SK-N-SH treated with all-trans-retinoic acid at 6 μM for 48 hours (cell line): ENCODE results near the gene KIN.

Source experiments
- ATAC-seq: fragments of 200-7000 bp; cut with Tn5 transposase; 3 replicates; pipeline ENCODE4 v1.9.1; 2020; ENCODE audit warnings: mild to moderate bottlenecking, moderate library complexity
- ARNTL ChIP-seq: fragments of 450-650 bp; formaldehyde crosslinking; IDR thresholded peaks from 2 replicates; pipeline ENCODE4 v1.5.0; 2020; ENCODE audit warnings: low read depth, mild to moderate bottlenecking, moderate library complexity, borderline replicate concordance
- CREB5 ChIP-seq: fragments of 250-450 bp; sonication (Bioruptor Pico); IDR thresholded peaks from 2 replicates; pipeline ENCODE4 v1.5.1; 2020; ENCODE audit warnings: low read depth, mild to moderate bottlenecking, moderate library complexity
- CSDC2 ChIP-seq: fragments of 250-450 bp; sonication (Bioruptor Pico); IDR thresholded peaks from 2 replicates; pipeline ENCODE4 v1.5.0; 2020; ENCODE audit warnings: mild to moderate bottlenecking, moderate library complexity
- CSRNP3 ChIP-seq: fragments of 250-450 bp; sonication (Bioruptor Pico); IDR thresholded peaks from 2 replicates; pipeline ENCODE4 v1.5.1; 2021; ENCODE audit warnings: mild to moderate bottlenecking, moderate library complexity
- ESRRG ChIP-seq: fragments of 250-450 bp; sonication (Bioruptor Pico); IDR thresholded peaks from 2 replicates; pipeline ENCODE4 v1.6.1; 2021; ENCODE audit warnings: mild to moderate bottlenecking
- GLIS3 ChIP-seq: fragments of 250-450 bp; sonication (Bioruptor Pico); IDR thresholded peaks from 2 replicates; pipeline ENCODE4 v1.5.0; 2020; ENCODE audit warnings: mild to moderate bottlenecking, moderate library complexity
- ISL1 ChIP-seq: fragments of 250-450 bp; sonication (Bioruptor Pico); IDR thresholded peaks from 2 replicates; pipeline ENCODE4 v2.1.2; 2022; ENCODE audit warnings: mild to moderate bottlenecking, moderate library complexity
- PATZ1 ChIP-seq: fragments of 250-450 bp; sonication (Bioruptor Pico); IDR thresholded peaks from 2 replicates; pipeline ENCODE4 v1.8.0; 2020; ENCODE audit warnings: mild to moderate bottlenecking, moderate library complexity, borderline replicate concordance
- POU6F1 ChIP-seq: fragments of 250-450 bp; sonication (Bioruptor Pico); IDR thresholded peaks from 2 replicates; pipeline ENCODE4 v1.8.0; 2021; ENCODE audit warnings: low read depth, mild to moderate bottlenecking, moderate library complexity, borderline replicate concordance
- RARB ChIP-seq: fragments of 250-450 bp; sonication (Bioruptor Pico); IDR thresholded peaks from 2 replicates; pipeline ENCODE4 v1.8.0; 2021; ENCODE audit warnings: mild to moderate bottlenecking, moderate library complexity
- SNAI2 ChIP-seq: fragments of 250-450 bp; sonication (Bioruptor Pico); IDR thresholded peaks from 2 replicates; pipeline ENCODE4 v1.5.0; 2020; ENCODE audit warnings: mild to moderate bottlenecking, moderate library complexity
- TCF4 ChIP-seq: fragments of 250-450 bp; sonication (Bioruptor Pico); IDR thresholded peaks from 2 replicates; pipeline ENCODE4 v1.8.0; 2021; ENCODE audit warnings: mild to moderate bottlenecking, moderate library complexity, borderline replicate concordance
- TOX ChIP-seq: fragments of 250-450 bp; sonication (Bioruptor Pico); IDR thresholded peaks from 2 replicates; pipeline ENCODE4 v1.8.0; 2021; ENCODE audit warnings: mild to moderate bottlenecking, moderate library complexity, borderline replicate concordance
- ZC3H10 ChIP-seq: fragments of 250-450 bp; sonication (Bioruptor Pico); IDR thresholded peaks from 2 replicates; pipeline ENCODE4 v1.5.1; 2021; ENCODE audit warnings: mild to moderate bottlenecking, moderate library complexity
- ZFP30 ChIP-seq: fragments of 450-650 bp; formaldehyde crosslinking; IDR thresholded peaks from 2 replicates; pipeline ENCODE4 v1.5.0; 2022; ENCODE audit warnings: mild to moderate bottlenecking, moderate library complexity
- ZNF565 ChIP-seq: fragments of 450-650 bp; formaldehyde crosslinking; conservative IDR thresholded peaks from 2 replicates; pipeline ENCODE4 v1.5.0; 2020; ENCODE audit warnings: low read depth, mild to moderate bottlenecking, moderate library complexity
- ZNF70 ChIP-seq: fragments of 450-650 bp; formaldehyde crosslinking; IDR thresholded peaks from 2 replicates; pipeline ENCODE4 v1.5.0; 2020; ENCODE audit warnings: mild to moderate bottlenecking, moderate library complexity
- ZNF8 ChIP-seq: fragments of 450-650 bp; formaldehyde crosslinking; IDR thresholded peaks from 2 replicates; pipeline ENCODE4 v1.5.0; 2020; ENCODE audit warnings: mild to moderate bottlenecking, moderate library complexity
- TF ChIP-seq, protein P1 (sequence below): fragments of 250-450 bp; sonication (Bioruptor Pico); IDR thresholded peaks from 2 replicates; pipeline ENCODE4 v1.5.0; 2020; ENCODE audit warnings: mild to moderate bottlenecking, moderate library complexity

Gene KIN

DNA sequence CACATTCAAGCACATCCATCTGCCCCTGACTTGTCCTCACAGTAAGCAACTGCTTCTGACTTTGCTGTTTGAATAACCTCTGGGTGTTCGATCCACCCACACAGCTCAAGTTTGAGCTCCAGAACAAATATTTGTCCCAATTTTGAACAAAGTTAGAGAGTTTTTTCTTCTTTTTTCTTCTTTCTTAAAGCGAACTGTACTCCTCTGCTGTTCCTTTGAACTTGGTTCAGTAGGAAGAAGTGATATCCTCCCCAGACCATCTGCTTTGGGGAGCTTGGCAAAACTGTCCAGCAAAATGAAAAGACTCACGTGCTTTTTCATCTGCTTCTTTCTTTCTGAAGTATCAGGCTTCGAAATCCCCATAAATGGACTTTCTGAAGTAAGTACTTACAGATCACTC, 84.7 kb downstream of the KIN start, which contains the start of gene ITIH2:
Gene ITIH2 (plus strand): TSS at position 177 of the 400 bp plus-strand sequence. CDS start 119 bp downstream, at position 296.
- no peak for TF ChIP-seq CSRNP3 (CRISPR knock-in tag)
- TF ChIP-seq POU6F1 (CRISPR knock-in tag): no peak
- TF ChIP-seq, protein P1, sequence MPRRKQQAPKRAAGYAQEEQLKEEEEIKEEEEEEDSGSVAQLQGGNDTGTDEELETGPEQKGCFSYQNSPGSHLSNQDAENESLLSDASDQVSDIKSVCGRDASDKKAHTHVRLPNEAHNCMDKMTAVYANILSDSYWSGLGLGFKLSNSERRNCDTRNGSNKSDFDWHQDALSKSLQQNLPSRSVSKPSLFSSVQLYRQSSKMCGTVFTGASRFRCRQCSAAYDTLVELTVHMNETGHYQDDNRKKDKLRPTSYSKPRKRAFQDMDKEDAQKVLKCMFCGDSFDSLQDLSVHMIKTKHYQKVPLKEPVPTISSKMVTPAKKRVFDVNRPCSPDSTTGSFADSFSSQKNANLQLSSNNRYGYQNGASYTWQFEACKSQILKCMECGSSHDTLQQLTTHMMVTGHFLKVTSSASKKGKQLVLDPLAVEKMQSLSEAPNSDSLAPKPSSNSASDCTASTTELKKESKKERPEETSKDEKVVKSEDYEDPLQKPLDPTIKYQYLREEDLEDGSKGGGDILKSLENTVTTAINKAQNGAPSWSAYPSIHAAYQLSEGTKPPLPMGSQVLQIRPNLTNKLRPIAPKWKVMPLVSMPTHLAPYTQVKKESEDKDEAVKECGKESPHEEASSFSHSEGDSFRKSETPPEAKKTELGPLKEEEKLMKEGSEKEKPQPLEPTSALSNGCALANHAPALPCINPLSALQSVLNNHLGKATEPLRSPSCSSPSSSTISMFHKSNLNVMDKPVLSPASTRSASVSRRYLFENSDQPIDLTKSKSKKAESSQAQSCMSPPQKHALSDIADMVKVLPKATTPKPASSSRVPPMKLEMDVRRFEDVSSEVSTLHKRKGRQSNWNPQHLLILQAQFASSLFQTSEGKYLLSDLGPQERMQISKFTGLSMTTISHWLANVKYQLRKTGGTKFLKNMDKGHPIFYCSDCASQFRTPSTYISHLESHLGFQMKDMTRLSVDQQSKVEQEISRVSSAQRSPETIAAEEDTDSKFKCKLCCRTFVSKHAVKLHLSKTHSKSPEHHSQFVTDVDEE: no peak
- TF ChIP-seq ZC3H10 (CRISPR knock-in tag): no peak
- no peak for TF ChIP-seq CSDC2 (CRISPR knock-in tag)
- no peak for TF ChIP-seq ARNTL (CRISPR knock-in tag)
- TF ChIP-seq ZNF8 (CRISPR knock-in tag): no peak
- TF ChIP-seq PATZ1 (CRISPR knock-in tag): no peak
- no peak for TF ChIP-seq TCF4 (CRISPR knock-in tag)
- TF ChIP-seq CREB5 (CRISPR knock-in tag): no peak
- no peak for TF ChIP-seq ZNF565 (CRISPR knock-in tag)
- TF ChIP-seq ZNF70 (CRISPR knock-in tag): no peak
- TF ChIP-seq RARB: no peak
- TF ChIP-seq ISL1 (CRISPR knock-in tag): no peak
- TF ChIP-seq GLIS3: no peak
- TF ChIP-seq TOX (CRISPR knock-in tag): no peak
- TF ChIP-seq ESRRG (CRISPR knock-in tag): no peak
- TF ChIP-seq SNAI2 (CRISPR knock-in tag): no peak
- no peak for ATAC-seq

GRCh38 chr10:7702288-7702812, 85.4 kb downstream of the KIN start:
- no peak for ATAC-seq
- TF ChIP-seq ZFP30 (CRISPR knock-in tag) (no peak), PATZ1 (CRISPR knock-in tag) (no peak), ZNF565 (CRISPR knock-in tag) (no peak), CSDC2 (CRISPR knock-in tag) (no peak), POU6F1 (CRISPR knock-in tag) (no peak), RARB (no peak), ARNTL (CRISPR knock-in tag) (no peak)
- TF ChIP-seq, protein P1: no peak
